AG04450 (cell line): ENCODE data around the gene CDC42BPA. TPM values are rescaled to one million over a fixed set of nuclear protein-coding genes. Genes with fewer than 3 reads are reported as not detected.

Experiments
- CTCF ChIA-PET: fragments of 300-600, 350-600 bp; formaldehyde crosslinking; extraction: SDS; loops from one replicate; lab custom pipeline; 2022; ENCODE audit warnings: antibody characterized with exemption, inconsistent platforms; lab: Charles Lee
- POLR2A ChIA-PET: fragments of 350-600 bp; formaldehyde crosslinking; extraction: SDS; loops from one replicate; lab custom pipeline; 2021; ENCODE audit warnings: antibody characterized with exemption, inconsistent platforms; lab: Yijun Ruan, JAX
- DNase-seq: peaks from one replicate; pipeline ENCODE4 v3.0.0-alpha.2; 2011; ENCODE audit warnings: low read depth, low spot score
- H3K27ac ChIP-seq: one replicate; pipeline ENCODE4 v1.5.1; 2012; ENCODE audit warnings: low read depth, low read length, control low read depth
- H3K27me3 ChIP-seq: one replicate; pipeline ENCODE4 v1.6.0; 2012; ENCODE audit warnings: low read length; ENCODE audit not compliant: control insufficient read depth, insufficient read depth
- H3K4me3 ChIP-seq: 2 replicates; pipeline ENCODE4 v1.5.1; 2011; ENCODE audit warnings: mild to moderate bottlenecking, low read depth, low read length, control low read depth
- H3K9me3 ChIP-seq: 2 replicates; pipeline ENCODE4 v1.5.1; 2012; ENCODE audit warnings: low read length; ENCODE audit not compliant: control insufficient read depth, insufficient read depth
- polyA plus RNA-seq: library from polyadenylated mRNA; depleted of rRNA; stranded (reverse); fragments of >200 nt; gene quantifications from 2 replicates; pipeline ENCODE4 v1.2.3, GENCODE V29; 2011
- TF ChIP-seq, protein P1 (sequence below): IDR thresholded peaks from 2 replicates; pipeline ENCODE4 v1.5.1; 2011; ENCODE audit warnings: low read depth, low read length, control low read depth, inconsistent platforms

Gene CDC42BPA
- polyA plus RNA-seq, 1 experiment = 30.7 TPM

GRCh38 chr1:227273557-227273956 is 44.7 kb downstream of the CDC42BPA start:
- no peaks in the 10 kb centered on the region for H3K27me3 ChIP-seq
- H3K27ac ChIP-seq = no peak overlapping the region
- DNase-seq = no peak
- TF ChIP-seq, protein P1, sequence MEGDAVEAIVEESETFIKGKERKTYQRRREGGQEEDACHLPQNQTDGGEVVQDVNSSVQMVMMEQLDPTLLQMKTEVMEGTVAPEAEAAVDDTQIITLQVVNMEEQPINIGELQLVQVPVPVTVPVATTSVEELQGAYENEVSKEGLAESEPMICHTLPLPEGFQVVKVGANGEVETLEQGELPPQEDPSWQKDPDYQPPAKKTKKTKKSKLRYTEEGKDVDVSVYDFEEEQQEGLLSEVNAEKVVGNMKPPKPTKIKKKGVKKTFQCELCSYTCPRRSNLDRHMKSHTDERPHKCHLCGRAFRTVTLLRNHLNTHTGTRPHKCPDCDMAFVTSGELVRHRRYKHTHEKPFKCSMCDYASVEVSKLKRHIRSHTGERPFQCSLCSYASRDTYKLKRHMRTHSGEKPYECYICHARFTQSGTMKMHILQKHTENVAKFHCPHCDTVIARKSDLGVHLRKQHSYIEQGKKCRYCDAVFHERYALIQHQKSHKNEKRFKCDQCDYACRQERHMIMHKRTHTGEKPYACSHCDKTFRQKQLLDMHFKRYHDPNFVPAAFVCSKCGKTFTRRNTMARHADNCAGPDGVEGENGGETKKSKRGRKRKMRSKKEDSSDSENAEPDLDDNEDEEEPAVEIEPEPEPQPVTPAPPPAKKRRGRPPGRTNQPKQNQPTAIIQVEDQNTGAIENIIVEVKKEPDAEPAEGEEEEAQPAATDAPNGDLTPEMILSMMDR = no peak
- H3K4me3 ChIP-seq = no peak overlapping the region
- ChIA-PET POLR2A (no interaction called here), CTCF (interaction anchor here (0.6 kb wide), 1 partner anchor 20 kb away, joined by 5 read pairs; no protein-coding TSS in a partner anchor)
- H3K9me3 ChIP-seq = peaks cover 11% of the 10 kb centered on the region; the same call in 1 of the 2 replicates

GRCh38 chr1:227272428-227272827 is 45.9 kb downstream of the CDC42BPA start:
- H3K27me3 ChIP-seq = no peaks in the 10 kb centered on the region
- POLR2A ChIA-PET = no interaction called here
- no peak overlapping the region for H3K4me3 ChIP-seq
- peaks cover 11% of the 10 kb centered on the region; the same call in 1 of the 2 replicates for H3K9me3 ChIP-seq
- DNase-seq = no peak
- TF ChIP-seq, protein P1 = no peak
- CTCF ChIA-PET = interaction anchor here (1.2 kb wide), 1 partner anchor 38 kb away, joined by 3 read pairs; no protein-coding TSS in a partner anchor
- no peak overlapping the region for H3K27ac ChIP-seq

GRCh38 chr1:227270554-227270953 is 47.7 kb downstream of the CDC42BPA start:
- DNase-seq = no peak
- H3K4me3 ChIP-seq = no peak overlapping the region
- TF ChIP-seq, protein P1 = no peak
- H3K9me3 ChIP-seq = peaks cover 1% of the 10 kb centered on the region; the same call in 1 of the 2 replicates
- POLR2A ChIA-PET = no interaction called here
- no peaks in the 10 kb centered on the region for H3K27me3 ChIP-seq
- no peak overlapping the region for H3K27ac ChIP-seq
- CTCF ChIA-PET = no interaction called here

DNA sequence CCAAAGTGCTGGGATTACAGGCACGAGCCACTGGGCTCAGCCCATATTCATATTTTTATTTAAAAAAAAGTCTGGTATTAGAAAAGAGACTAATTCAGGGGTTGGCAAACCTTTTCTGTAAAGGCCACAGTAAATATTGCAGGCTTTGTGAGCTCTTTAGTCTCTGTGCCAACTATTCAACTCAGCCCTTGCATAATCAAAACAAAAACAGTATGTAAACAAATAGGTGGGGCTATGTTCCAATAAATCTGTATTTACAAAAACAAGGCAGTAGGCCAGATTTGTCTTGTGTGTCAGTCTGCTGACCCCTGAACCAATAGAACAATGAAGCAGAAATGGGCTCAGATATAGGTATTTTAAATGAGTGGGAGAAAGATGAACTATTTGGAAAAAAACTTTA is 49.3 kb downstream of the CDC42BPA start:
- Histone ChIP-seq H3K27me3 (no peaks in the 10 kb centered on the region), H3K4me3 (no peak overlapping the region), H3K27ac (no peak overlapping the region), H3K9me3 (no peaks in the 10 kb centered on the region)
- TF ChIP-seq, protein P1 = no peak
- ChIA-PET CTCF (no interaction called here), POLR2A (no interaction called here)
- DNase-seq = no peak

- ChIA-PET CTCF (no interaction called here), POLR2A (no interaction called here)
- TF ChIP-seq, protein P1 = no peak
- DNase-seq = no peak
- Histone ChIP-seq H3K9me3 (no peaks in the 10 kb centered on the region), H3K27me3 (no peaks in the 10 kb centered on the region), H3K27ac (no peak overlapping the region), H3K4me3 (no peak overlapping the region)
These were observed 52.4 kb downstream of the CDC42BPA start for GRCh38 chr1:227265891-227266290.
